ENCODE data around the gene SLC13A4.

SLC13A4 gene

GRCh38 chr7:135745703-135746312 lies 17.8 kb upstream of the SLC13A4 start:
- Histone ChIP-seq H3K27me3 (ENCODE audit: insufficient read depth, poor library complexity, severe bottlenecking) (no peaks in the 10 kb centered on the region), H3K9me3 (ENCODE audit: severe bottlenecking) (no peaks in the 10 kb centered on the region), H3K4me1 (ENCODE audit: insufficient read depth, poor library complexity, severe bottlenecking) (peaks cover 30% of the 10 kb centered on the region), H3K36me3 (ENCODE audit: low read depth) (no peaks in the 10 kb centered on the region), H3K27ac (ENCODE audit: poor library complexity, severe bottlenecking) (peak overlapping the region; percentile 100), H3K4me3 (ENCODE audit: severe bottlenecking) (no peak overlapping the region)
- DNase-seq (ENCODE audit: low spot score) = peak; percentile 88
- TF ChIP-seq CTCF (IDR thresholded peaks at IDR 0.05; ENCODE audit: poor library complexity, severe bottlenecking) = no peak
- ATAC-seq (ENCODE audit: low read depth) = peak; percentile 83

- DNase-seq (ENCODE audit: low spot score) (peak; percentile 78), ATAC-seq (ENCODE audit: low read depth) (peak; percentile 87)
- H3K36me3 ChIP-seq (ENCODE audit: low read depth) = no peaks in the 10 kb centered on the region
- TF ChIP-seq CTCF (IDR thresholded peaks at IDR 0.05; ENCODE audit: poor library complexity, severe bottlenecking) = no peak
- H3K27me3 ChIP-seq (ENCODE audit: insufficient read depth, poor library complexity, severe bottlenecking) = no peaks in the 10 kb centered on the region
- peak overlapping the region; percentile 100 for H3K27ac ChIP-seq (ENCODE audit: poor library complexity, severe bottlenecking)
- H3K9me3 ChIP-seq (ENCODE audit: severe bottlenecking) = no peaks in the 10 kb centered on the region
- no peak overlapping the region for H3K4me3 ChIP-seq (ENCODE audit: severe bottlenecking)
- peaks cover 30% of the 10 kb centered on the region for H3K4me1 ChIP-seq (ENCODE audit: insufficient read depth, poor library complexity, severe bottlenecking)
These were observed 17.1 kb upstream of the SLC13A4 start for GRCh38 chr7:135744938-135745702.

- H3K4me3 ChIP-seq (ENCODE audit: severe bottlenecking) = no peak overlapping the region
- DNase-seq (ENCODE audit: low spot score) (no peak), ATAC-seq (ENCODE audit: low read depth) (no peak)
- peaks cover 30% of the 10 kb centered on the region for H3K4me1 ChIP-seq (ENCODE audit: insufficient read depth, poor library complexity, severe bottlenecking)
- peak overlapping the region; percentile 100 for H3K27ac ChIP-seq (ENCODE audit: poor library complexity, severe bottlenecking)
- no peak for TF ChIP-seq CTCF (IDR thresholded peaks at IDR 0.05; ENCODE audit: poor library complexity, severe bottlenecking)
- H3K36me3 ChIP-seq (ENCODE audit: low read depth) = no peaks in the 10 kb centered on the region
- no peaks in the 10 kb centered on the region for H3K27me3 ChIP-seq (ENCODE audit: insufficient read depth, poor library complexity, severe bottlenecking)
- H3K9me3 ChIP-seq (ENCODE audit: severe bottlenecking) = no peaks in the 10 kb centered on the region
These were observed 16.1 kb upstream of the SLC13A4 start for GRCh38 chr7:135743907-135744731.

- ATAC-seq (ENCODE audit: low read depth) = no peak
- H3K27ac ChIP-seq (ENCODE audit: poor library complexity, severe bottlenecking) = no peak overlapping the region
These were observed 14.4 kb upstream of the SLC13A4 start for GRCh38 chr7:135742371-135742770.

More at GRCh38 chr7:135742371-135742770, 14.4 kb upstream of the SLC13A4 start:
- no peaks in the 10 kb centered on the region for H3K36me3 ChIP-seq (ENCODE audit: low read depth)
- peaks cover 30% of the 10 kb centered on the region for H3K4me1 ChIP-seq (ENCODE audit: insufficient read depth, poor library complexity, severe bottlenecking)
- H3K4me3 ChIP-seq (ENCODE audit: severe bottlenecking) = no peak overlapping the region
- no peak for TF ChIP-seq CTCF (IDR thresholded peaks at IDR 0.05; ENCODE audit: poor library complexity, severe bottlenecking)
- no peaks in the 10 kb centered on the region for H3K9me3 ChIP-seq (ENCODE audit: severe bottlenecking)
- H3K27me3 ChIP-seq (ENCODE audit: insufficient read depth, poor library complexity, severe bottlenecking) = no peaks in the 10 kb centered on the region
- DNase-seq (ENCODE audit: low spot score) = no peak

Measured in RWPE2 (cell line).